HL-60/S4 treated with retinoic acid at 250 ng/mL for 4 days and 3 days (cell line): ENCODE measurements around the gene NCKIPSD.

ENCODE experiments used
- in situ Hi-C: fragments of 300-500 bp; cut with MboI; formaldehyde crosslinking; loops from 2 replicates; pipeline ENCODE4 v1.7.0; 2022; ENCODE audit warnings: low sequenced_read_pairs

The NCKIPSD gene

DNA sequence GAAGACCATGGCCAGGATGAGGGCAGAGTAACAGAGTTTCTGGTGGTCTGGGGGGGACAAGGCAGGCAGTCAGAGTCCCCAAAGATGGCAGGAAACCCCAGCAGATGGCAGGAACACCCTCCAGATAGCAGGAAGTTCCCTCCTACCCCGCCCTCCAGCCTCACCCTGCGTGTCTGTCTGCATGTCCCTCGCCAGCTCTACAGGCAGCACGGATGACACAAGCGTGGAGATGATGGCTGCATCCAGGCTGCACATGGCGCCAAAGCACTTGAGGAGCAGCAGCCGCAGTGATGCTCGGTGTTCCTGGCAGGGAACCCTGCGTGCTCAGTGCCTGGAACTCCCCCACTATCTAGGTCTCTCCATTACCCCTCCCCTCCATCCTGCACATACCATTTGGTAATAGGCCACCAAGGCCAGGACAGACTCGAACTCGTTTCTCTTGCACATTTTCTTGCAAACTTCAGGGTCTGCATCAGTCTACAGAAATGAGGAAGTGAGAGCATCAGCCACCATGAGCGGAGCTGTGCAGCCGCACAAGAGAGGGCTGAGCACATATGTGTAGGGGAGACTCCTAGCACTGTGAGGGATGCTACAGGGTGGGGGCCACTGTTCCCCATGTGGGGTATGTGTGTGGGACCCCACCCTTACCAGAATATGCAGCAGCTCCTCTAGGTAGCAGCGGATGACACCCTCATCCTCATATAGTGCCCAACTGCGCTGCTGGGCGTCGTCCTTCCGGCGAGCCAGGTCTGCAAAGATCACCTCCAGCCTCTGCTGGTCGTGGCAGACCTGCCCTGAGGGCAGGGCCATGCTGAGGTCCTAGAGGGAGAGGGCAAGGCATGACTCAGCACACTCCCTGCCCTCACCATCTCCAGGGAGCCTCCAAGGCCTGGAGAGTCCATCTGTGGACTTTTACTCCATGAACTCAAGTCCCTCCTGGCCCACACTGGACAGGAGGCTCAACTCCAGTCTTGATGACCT lies 6.0 kb downstream of the NCKIPSD start:
- in situ Hi-C loops = no loop called here

- in situ Hi-C loops = no loop called here
Observed at GRCh38 chr3:48678566-48679380, 6.9 kb downstream of the NCKIPSD start.

DNA sequence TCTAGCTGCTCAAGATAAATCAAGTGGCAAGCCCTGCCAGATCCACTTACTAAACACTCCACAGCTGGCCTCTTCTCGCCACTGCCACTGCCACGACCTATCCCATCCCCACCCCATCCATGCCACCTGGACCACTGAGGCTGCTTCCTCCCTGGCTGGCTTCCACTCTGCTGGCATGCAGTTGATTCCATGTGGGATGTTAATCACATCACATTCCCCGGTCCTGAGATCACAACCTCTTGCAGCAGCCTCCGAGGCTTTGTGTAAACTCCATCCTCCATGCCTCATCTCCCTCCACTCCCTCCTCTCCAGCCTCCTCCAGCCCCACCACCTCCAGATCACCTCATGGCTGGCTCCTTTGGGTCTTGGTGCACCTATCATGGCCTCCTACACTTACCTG lies 7.7 kb downstream of the NCKIPSD start:
- in situ Hi-C loops = no loop called here

GRCh38 chr3:48674505-48674904 lies 11.2 kb downstream of the NCKIPSD start:
- in situ Hi-C loops = no loop called here

DNA sequence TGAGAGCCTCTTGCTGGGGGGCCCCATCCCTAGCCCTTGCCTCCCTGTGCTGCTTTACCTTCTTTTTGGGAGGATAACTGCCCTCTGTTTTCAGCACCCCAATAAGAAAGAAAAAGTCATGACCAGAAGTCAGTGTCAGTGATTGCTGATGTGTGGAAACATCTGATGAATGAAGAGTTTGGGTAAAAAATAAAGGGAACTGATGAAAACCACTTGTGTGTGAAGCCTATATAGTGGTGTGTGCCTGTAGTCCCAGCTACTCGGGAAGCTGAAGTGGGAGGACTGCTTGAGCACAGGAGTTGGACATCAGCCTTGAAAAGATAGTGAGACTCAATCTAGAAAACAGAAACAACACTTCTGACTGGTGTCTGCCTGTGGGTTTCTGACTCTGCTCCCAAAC lies 13.2 kb downstream of the NCKIPSD start:
- in situ Hi-C loops = no loop called here

DNA sequence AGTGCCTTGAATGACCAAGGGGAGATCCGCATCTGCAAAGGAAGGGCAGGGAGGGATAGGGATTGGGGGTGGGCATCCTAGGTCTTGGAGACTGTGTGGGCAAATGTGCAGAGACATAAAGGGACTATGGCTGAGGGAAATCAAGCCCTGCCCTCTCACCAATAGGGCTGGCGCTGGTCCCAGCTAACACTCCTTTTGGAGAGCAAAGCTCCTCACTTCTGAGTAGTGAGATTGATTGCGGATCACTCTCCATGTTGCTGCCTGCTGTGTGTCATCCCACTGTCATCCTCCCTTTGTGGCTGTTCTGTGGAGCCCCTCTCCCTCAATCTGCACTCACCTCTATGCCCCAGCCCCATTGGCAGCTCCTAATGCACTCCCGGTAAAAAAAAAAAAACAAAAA lies 20.8 kb downstream of the NCKIPSD start:
- in situ Hi-C loops = no loop called here

- in situ Hi-C loops = no loop called here
Observed at GRCh38 chr3:48664313-48664644, 21.4 kb downstream of the NCKIPSD start.

DNA sequence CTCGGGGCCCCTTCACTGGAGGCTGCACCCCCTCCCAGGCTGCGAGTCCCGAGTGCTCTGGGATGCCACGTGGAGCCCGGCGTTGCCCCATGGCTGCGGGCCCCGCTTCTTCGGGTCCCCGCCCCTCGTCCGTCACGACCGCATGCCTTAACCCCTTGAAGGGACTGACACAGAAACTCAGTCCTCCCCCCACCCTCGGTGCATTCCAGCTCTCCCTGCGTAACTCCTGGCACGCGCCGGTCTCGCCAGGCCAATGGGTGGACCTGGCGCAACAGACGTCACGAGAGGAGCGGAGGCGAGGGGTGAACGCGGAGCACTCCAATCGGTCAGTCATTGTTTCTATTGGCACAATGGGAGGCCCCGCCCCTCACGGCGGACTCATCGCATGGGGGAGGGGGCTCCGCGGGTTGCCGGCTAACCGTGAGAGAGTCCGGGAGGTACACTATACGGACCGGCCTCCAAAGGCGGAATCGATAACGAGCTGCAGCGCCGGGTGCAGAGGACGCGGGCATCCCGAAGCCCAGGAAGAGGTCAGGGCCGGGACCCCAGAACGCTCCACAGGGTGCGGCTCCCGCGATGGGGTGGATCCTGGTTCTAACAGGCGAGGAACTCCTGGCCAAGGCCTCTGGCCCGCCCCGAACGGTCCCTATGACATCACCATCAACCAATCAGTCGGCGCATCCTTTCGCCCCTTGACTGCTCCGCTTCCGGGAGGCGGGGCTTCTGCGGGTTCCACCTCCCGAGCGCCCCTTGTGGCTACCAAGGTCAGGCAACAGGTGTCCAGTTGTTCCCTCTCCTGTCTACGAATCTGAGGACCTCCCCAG lies 22.0 kb downstream of the NCKIPSD start:
- in situ Hi-C loops = no loop called here

DNA sequence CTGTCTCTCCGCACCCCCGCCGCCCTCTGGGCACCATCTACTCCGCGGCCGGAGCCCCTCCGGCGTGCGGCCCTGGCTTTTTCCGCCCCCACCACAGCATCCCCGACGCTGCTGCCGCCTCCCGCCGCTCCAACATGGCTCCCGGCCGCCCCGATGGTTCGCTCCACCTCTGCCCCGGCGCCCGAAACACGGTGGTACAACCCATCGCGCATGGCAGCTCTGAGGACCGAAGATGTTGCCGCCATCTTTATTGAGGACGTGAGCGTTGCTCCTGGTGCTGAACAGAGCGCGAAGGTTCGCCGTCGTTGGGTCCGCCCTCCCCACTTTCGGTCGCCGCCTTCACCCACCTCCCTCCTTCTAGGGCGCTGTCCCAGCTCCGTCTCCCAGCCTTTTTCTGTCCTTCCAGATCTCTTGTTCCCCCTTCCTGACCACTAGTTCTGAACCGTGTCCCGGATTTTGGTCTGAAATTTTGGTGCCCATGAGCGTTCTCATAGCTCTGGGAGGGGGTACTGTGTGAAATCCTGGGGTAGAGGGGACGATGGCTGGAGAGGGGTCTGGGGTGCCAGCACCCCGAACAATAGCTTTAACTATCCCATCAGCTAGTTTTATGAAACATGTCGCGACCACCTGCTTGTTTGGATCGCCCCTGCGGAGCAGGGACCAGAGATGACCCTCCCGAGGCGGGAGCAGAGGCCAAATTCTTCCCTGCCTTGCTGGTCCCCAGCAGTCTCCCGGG lies 22.8 kb downstream of the NCKIPSD start, which contains the start of gene CELSR3:
Gene CELSR3, minus strand, starts transcription at position 134 of the 736 bp plus-strand sequence. CDS start 252 bp downstream, outside the sequence.
- in situ Hi-C loops = no loop called here

- in situ Hi-C loops = no loop called here
Observed at GRCh38 chr3:48662145-48662752, 23.5 kb downstream of the NCKIPSD start.

DNA sequence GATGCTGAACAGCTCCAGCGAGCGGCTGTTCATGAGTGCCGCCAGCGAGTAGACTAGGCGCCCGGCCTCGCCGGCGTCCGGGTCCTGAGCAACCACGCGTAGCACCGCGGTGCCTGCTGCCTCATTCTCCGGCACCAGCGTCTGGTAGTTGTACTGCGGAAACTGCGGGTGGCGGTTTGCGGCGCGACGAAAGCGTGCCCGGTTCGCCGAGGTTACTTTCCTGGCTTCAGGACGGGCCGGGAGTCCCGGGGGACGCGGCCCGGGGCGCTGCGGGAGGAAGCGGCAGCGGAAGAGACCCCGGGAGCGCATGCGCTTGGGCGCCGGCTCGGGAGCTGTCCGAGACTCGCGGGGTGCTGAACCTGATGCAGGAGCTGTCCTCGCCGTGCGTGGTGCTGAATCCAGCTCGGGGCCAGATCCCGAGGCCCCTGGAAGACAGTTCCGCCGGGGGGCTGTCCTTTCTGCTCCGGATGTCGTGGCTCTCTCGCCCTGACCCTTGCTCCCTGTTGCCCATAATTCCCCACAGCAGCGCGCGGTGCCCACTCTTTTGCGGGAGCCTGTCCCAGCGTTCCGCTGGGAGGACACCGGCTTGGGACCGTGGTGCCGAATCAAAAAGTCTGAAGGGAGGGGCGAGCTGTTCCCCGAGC lies 24.1 kb downstream of the NCKIPSD start:
- in situ Hi-C loops = no loop called here

GRCh38 chr3:48660800-48661400 lies 24.8 kb downstream of the NCKIPSD start:
- in situ Hi-C loops = no loop called here

DNA sequence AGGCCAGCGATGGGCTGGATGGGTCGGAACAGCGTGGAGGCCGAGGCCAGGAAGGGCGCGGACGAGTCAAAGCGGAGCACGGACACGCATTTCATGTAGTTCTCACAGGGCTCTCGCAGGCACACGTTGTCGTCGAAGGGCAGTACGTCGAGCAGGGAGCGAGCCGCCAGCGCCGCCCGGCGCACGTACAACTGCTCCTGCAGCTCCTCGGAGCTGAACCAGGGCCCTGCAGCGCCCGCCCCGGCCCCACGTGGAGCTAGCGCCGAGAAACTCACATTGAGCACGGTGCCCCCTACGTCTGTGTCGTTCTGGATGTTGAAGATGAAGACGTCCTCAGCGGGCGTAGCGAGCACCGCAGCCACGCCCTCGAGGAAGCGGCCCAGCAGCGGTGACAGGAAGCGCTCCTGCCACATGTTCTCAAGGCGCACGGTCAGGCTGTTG lies 28.9 kb downstream of the NCKIPSD start:
- in situ Hi-C loops = no loop called here

- in situ Hi-C loops = no loop called here
Observed at GRCh38 chr3:48656061-48656840, 29.5 kb downstream of the NCKIPSD start.

GRCh38 chr3:48655606-48656005 lies 30.1 kb downstream of the NCKIPSD start:
- in situ Hi-C loops = no loop called here

DNA sequence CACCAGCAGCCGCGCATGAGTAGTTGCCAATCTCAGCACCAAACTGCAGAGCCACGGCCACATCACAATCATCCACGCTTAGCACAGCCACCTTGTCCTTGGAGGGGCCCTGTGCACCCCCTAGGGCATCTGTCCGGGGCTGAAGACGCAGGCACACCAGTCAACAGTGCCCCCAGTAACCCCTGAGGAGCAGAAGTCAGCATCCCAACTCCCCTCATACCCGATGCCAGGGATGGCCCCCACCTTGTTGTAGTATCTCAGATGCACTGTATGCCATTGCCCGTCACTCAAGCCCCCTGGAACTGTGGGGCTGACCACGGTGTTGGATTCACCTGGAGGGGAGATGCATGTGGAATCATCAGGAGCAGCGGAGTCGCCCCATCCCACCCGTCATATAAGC lies 30.7 kb downstream of the NCKIPSD start:
- in situ Hi-C loops = no loop called here

DNA sequence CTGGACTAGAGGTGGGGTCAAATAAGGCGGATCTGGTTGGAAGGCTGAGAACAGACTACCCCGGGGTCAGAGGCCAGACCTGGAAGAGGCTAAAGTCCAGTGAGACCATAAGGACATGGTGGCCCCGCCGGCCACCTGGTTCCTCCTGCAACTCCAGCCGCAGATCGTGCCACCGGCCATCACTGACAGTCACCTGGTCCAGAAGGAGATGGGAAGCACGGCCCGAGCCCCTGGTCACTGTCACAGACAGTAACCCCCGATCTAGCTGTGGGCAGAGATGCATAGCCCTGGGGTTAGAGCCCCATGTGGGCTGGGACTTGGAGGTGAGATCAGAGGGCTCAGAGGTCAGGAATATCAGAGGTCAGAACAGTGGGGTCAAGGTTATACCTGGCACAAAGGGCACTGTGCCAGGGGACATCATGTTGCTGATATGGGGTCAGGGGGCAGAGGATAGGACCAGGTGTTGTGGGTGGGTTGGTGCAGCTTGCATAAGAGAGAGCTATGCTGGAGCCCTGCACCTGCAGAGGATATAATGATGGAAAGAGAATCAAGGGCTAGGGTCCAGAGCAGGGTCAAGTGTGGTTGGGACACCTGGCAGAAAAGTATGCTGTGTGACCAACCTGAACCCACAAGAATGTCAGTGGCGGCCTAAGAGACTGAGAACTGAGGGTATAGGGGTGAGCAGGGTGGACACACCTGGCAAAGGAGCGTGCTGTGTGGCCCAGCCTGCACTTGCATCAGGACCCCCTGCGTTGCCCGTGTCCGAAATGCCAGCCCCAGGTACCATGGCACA lies 32.6 kb downstream of the NCKIPSD start:
- in situ Hi-C loops = no loop called here
